Measurements from ENCODE around the gene DCP1A. TPM values are rescaled to one million over a fixed set of nuclear protein-coding genes. Genes with fewer than 3 reads are reported as not detected.
A peak's percentile ranks its signal among the peaks of the same experiment; 100 is the strongest.

The DCP1A gene
- total and polyA plus RNA-seq, 2 of the 13 experiments (the other 11 are each of a cell fraction or from before 2014, with no cell fraction given), result 14.2 to 41.2 TPM

GRCh38 chr3:53255775-53256703 is 91.3 kb downstream of the DCP1A start, which contains the start of gene TKT (continued):
- no peak for TF ChIP-seq ZNF850 (CRISPR knock-in tag; conservative IDR thresholded peaks at IDR 0.05)
- peak; percentile 60; the same call in 1 of the 2 replicates for TF ChIP-seq ZNF138 (CRISPR knock-in tag; IDR thresholded peaks at IDR 0.05; ENCODE audit: low read depth)
- peak; percentile 21; the same call in 1 of the 2 replicates for TF ChIP-seq MIXL1 (CRISPR knock-in tag; IDR thresholded peaks at IDR 0.05)
- TF ChIP-seq HDAC1 (CRISPR knock-in tag; IDR thresholded peaks at IDR 0.05), result peak; percentile 84
- TF ChIP-seq RARA (CRISPR knock-in tag; IDR thresholded peaks at IDR 0.05), result peak; percentile 24; the same call in 1 of the 2 replicates
- TF ChIP-seq KDM1A (CRISPR knock-in tag; IDR thresholded peaks at IDR 0.05), result peak; percentile 99
- TF ChIP-seq ZNF777 (CRISPR knock-in tag; IDR thresholded peaks at IDR 0.05), result peak; percentile 52; the same call in 1 of the 2 replicates
- peak; percentile 72; the same call in 1 of the 2 replicates for TF ChIP-seq ZNF329 (CRISPR knock-in tag; IDR thresholded peaks at IDR 0.05; ENCODE audit: low read depth)
- TF ChIP-seq POLR2G (IDR thresholded peaks at IDR 0.05; ENCODE audit: low read depth, low read length), result peak; percentile 92
- TF ChIP-seq MYC (CRISPR knock-in tag; IDR thresholded peaks at IDR 0.05; ENCODE audit: borderline replicate concordance), result peak; percentile 49; the same call in 1 of the 2 replicates
- no peak; the same call in 1 of the 2 replicates for TF ChIP-seq ZNF773 (CRISPR knock-in tag; IDR thresholded peaks at IDR 0.05; ENCODE audit: borderline replicate concordance)
- TF ChIP-seq NFRKB (IDR thresholded peaks at IDR 0.05), result no peak
- no peak for TF ChIP-seq SRF (IDR thresholded peaks at IDR 0.05; ENCODE audit: low read depth, low read length)
- peak; percentile 76; the same call in 1 of the 2 replicates for TF ChIP-seq ZNF768 (CRISPR knock-in tag; IDR thresholded peaks at IDR 0.05)
- 0 out of 2 replicates have a peak, but pooled peaks have one; percentile 23 for TF ChIP-seq E2F5 (CRISPR knock-in tag; conservative IDR thresholded peaks at IDR 0.05)
- no peak for TF ChIP-seq ZNF660 (CRISPR knock-in tag; IDR thresholded peaks at IDR 0.05; ENCODE audit: borderline replicate concordance, low read depth)
- TF ChIP-seq ARID2 (CRISPR knock-in tag; IDR thresholded peaks at IDR 0.05; ENCODE audit: borderline replicate concordance), result 0 out of 2 replicates have a peak, but pooled peaks have one; percentile 15
- TF ChIP-seq POLR2A (IDR thresholded peaks at IDR 0.05; ENCODE audit: insufficient read depth in 1 of 2, low read depth in 2 of 2, low read length in 2 of 2), result peak; percentile 84 to 96
- TF ChIP-seq GABPB1 (CRISPR knock-in tag; IDR thresholded peaks at IDR 0.05), result peak; percentile 48; the same call in 1 of the 2 replicates
- TF ChIP-seq ZNF616 (CRISPR knock-in tag; IDR thresholded peaks at IDR 0.05; ENCODE audit: low read depth), result no peak; the same call in 1 of the 2 replicates
- peak; percentile 31 for TF ChIP-seq UBTF (CRISPR knock-in tag; IDR thresholded peaks at IDR 0.05)
- peak; percentile 87 for TF ChIP-seq POLR2AphosphoS5 (IDR thresholded peaks at IDR 0.05; ENCODE audit: low read depth, low read length)
- 0 out of 2 replicates have a peak, but pooled peaks have one; percentile 7 for TF ChIP-seq TFE3 (CRISPR knock-in tag; IDR thresholded peaks at IDR 0.05)
